HUES64 (cell line): Measurements from ENCODE around the gene FAM83B.

Experiments used
- H3K27ac ChIP-seq: 2 replicates; pipeline ENCODE4 v1.7.0; 2013; ENCODE audit warnings: low read depth, low read length, inconsistent platforms
- H3K27me3 ChIP-seq: 2 replicates; pipeline ENCODE4 v1.6.1; 2013; ENCODE audit warnings: mild to moderate bottlenecking, low read length; ENCODE audit not compliant: insufficient read depth
- H3K36me3 ChIP-seq: 2 replicates; pipeline ENCODE4 v1.6.1; 2013; ENCODE audit warnings: mild to moderate bottlenecking, low read length; ENCODE audit not compliant: insufficient read depth
- H3K4me1 ChIP-seq: 2 replicates; pipeline ENCODE4 v1.6.1; 2013; ENCODE audit warnings: mild to moderate bottlenecking, low read length, moderate library complexity; ENCODE audit not compliant: insufficient read depth
- H3K4me3 ChIP-seq: 2 replicates; pipeline ENCODE4 v1.5.1; 2013; ENCODE audit warnings: mild to moderate bottlenecking, low read length, moderate library complexity
- H3K9ac ChIP-seq: 2 replicates; pipeline ENCODE4 v1.6.1; 2013; ENCODE audit warnings: mild to moderate bottlenecking, low read depth, low read length
- H3K9me3 ChIP-seq: 2 replicates; pipeline ENCODE4 v1.6.1; 2013; ENCODE audit warnings: low read depth, low read length; ENCODE audit not compliant: insufficient read depth
- WGBS: fragments of 150-250, 120-280 bp; methylation state at CpG from one replicate; pipeline ENCODE4 v1.1.7; 2013; ENCODE audit warnings: missing lambda C conversion rate; 5-methylcytosine and 5-hydroxymethylcytosine counted together

Gene FAM83B

GRCh38 chr6:54987633-54988290 lies 141.2 kb downstream of the FAM83B start:
- no peak overlapping the region for H3K9ac ChIP-seq
- H3K27ac ChIP-seq, result no peak overlapping the region
- peaks cover 4% of the 10 kb centered on the region; the same call in 1 of the 2 replicates for H3K4me1 ChIP-seq
- H3K36me3 ChIP-seq, result no peaks in the 10 kb centered on the region
- H3K9me3 ChIP-seq, result peaks cover 11% of the 10 kb centered on the region; the same call in 1 of the 2 replicates
- no peak overlapping the region for H3K4me3 ChIP-seq
- no peaks in the 10 kb centered on the region for H3K27me3 ChIP-seq

GRCh38 chr6:54988576-54988975 lies 142.0 kb downstream of the FAM83B start:
- no peaks in the 10 kb centered on the region for H3K27me3 ChIP-seq
- peaks cover 4% of the 10 kb centered on the region; the same call in 1 of the 2 replicates for H3K4me1 ChIP-seq
- H3K27ac ChIP-seq, result no peak overlapping the region
- no peak overlapping the region for H3K4me3 ChIP-seq
- peaks cover 11% of the 10 kb centered on the region; the same call in 1 of the 2 replicates for H3K9me3 ChIP-seq
- no peak overlapping the region for H3K9ac ChIP-seq
- H3K36me3 ChIP-seq, result no peaks in the 10 kb centered on the region

DNA sequence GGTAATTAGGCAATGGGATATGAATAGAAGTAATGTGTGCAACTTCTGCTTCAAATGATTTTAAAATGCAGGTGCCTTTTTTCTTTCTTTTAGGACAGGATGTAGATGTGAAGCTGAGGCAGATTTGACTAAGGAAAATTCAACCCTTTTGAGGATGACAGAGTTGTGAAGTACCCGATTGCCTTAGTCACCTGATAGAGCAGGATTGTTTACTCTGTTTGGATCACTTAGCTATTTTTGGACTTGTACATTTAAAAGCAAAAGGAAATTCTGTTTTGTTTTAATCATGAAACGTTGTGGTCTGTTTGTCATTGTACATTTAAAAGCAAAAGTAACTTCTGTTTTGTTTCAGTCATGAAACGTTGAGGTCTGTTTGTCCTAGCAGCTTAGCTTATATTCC lies 143.4 kb downstream of the FAM83B start:
- Histone ChIP-seq H3K9ac (no peak overlapping the region), H3K4me1 (peaks cover 4% of the 10 kb centered on the region; the same call in 1 of the 2 replicates), H3K27me3 (no peaks in the 10 kb centered on the region), H3K9me3 (peaks cover 7% of the 10 kb centered on the region; the same call in 1 of the 2 replicates), H3K36me3 (no peaks in the 10 kb centered on the region), H3K27ac (no peak overlapping the region), H3K4me3 (no peak overlapping the region)
- 91% methylated on average over 2 of the region's 3 CpGs for WGBS
